Ascending aorta (tissue), 2 donors: ENCODE measurements around the gene ATRNL1. TPM values are rescaled to one million over a fixed set of nuclear protein-coding genes. Genes with fewer than 3 reads are reported as not detected.
"Not testable (repeated sequence)": the region's sequence is repeated elsewhere in the genome, so short reads cannot be mapped to it uniquely, and the experiment has no call there.

Experiments
- DNase-seq, 2 donors: peaks; one replicate each; pipeline ENCODE4 v3.0.0-alpha.2; 2019; ENCODE audit warnings: low spot score in 2 of 2
- H3K27ac ChIP-seq, 2 donors: fragments of 200-600 bp; sonication (generic); one replicate each; pipeline ENCODE4 v1.5.1; 2016 to 2017; ENCODE audit warnings: mild to moderate bottlenecking in 1 of 2
- H3K27me3 ChIP-seq: fragments of 200-600 bp; sonication (generic); one replicate; pipeline ENCODE4 v1.5.1; 2017
- H3K36me3 ChIP-seq, 2 donors: fragments of 200-600 bp; sonication (generic); one replicate each; pipeline ENCODE4 v1.5.1; 2016
- H3K4me1 ChIP-seq, 2 donors: fragments of 200-600 bp; sonication (generic); one replicate each; pipeline ENCODE4 v1.5.1; 2016 to 2017; ENCODE audit warnings: mild to moderate bottlenecking in 1 of 2
- H3K4me3 ChIP-seq, 2 donors: fragments of 200-600 bp; sonication (generic); one replicate each; pipeline ENCODE4 v1.5.1; 2016 to 2017; ENCODE audit warnings: mild to moderate bottlenecking in 1 of 2
- H3K9me3 ChIP-seq, 2 donors: fragments of 200-600 bp; sonication (generic); one replicate each; pipeline ENCODE4 v1.5.1; 2016
- CTCF ChIP-seq, 3 experiments: fragments of 200-600 bp in 2 of 3; fragments of 450-650 bp in 1 of 3; sonication (generic) in 2 of 3; IDR thresholded peaks; one replicate each; pipeline ENCODE4 v1.5.1; 2016 to 2019; ENCODE audit warnings: antibody characterized with exemption in 3 of 3, mild to moderate bottlenecking in 1 of 3, moderate library complexity in 1 of 3
- intact Hi-C: fragments of 100-400 bp; cut with DNase I; formaldehyde crosslinking; loops from one replicate; pipeline ENCODE4 v1.15.1; 2023
- total RNA-seq: library from RNA; depleted of rRNA; stranded (reverse); fragments of >200 nt; gene quantifications from one replicate; pipeline ENCODE4 v1.1.0, GENCODE V29; 2016

ATRNL1 gene
- total RNA-seq, 1 donor from 2014 or later = 15.4 TPM

GRCh38 chr10:115239761-115240160 is 146.6 kb downstream of the ATRNL1 start:
- TF ChIP-seq CTCF (IDR thresholded peaks at IDR 0.05) = no peak
- Histone ChIP-seq H3K36me3 (no peaks in the 10 kb centered on the region), H3K27ac (no peak overlapping the region), H3K4me3 (no peak overlapping the region), H3K27me3 (no peaks in the 10 kb centered on the region), H3K4me1 (no peaks in the 10 kb centered on the region), H3K9me3 (no peaks in the 10 kb centered on the region)
- intact Hi-C loops = no loop called here
- no peak for DNase-seq

GRCh38 chr10:115250784-115251183 is 157.6 kb downstream of the ATRNL1 start:
- H3K36me3 ChIP-seq = no peaks in the 10 kb centered on the region
- no peak overlapping the region for H3K27ac ChIP-seq
- no peaks in the 10 kb centered on the region for H3K4me1 ChIP-seq
- peaks cover 0 to 4% of the 10 kb centered on the region in 2 donors for H3K9me3 ChIP-seq
- DNase-seq = no peak
- H3K27me3 ChIP-seq = no peaks in the 10 kb centered on the region
- TF ChIP-seq CTCF (IDR thresholded peaks at IDR 0.05) = no peak
- H3K4me3 ChIP-seq = no peak overlapping the region
- intact Hi-C loops = no loop called here

GRCh38 chr10:115253765-115254164 is 160.6 kb downstream of the ATRNL1 start:
- H3K27ac ChIP-seq, DNase-seq, H3K36me3 ChIP-seq, H3K27me3 ChIP-seq, intact Hi-C loops, H3K4me3 ChIP-seq, H3K4me1 ChIP-seq: not testable (repeated sequence)
- peaks cover 0 to 13% of the 10 kb centered on the region in 2 donors for H3K9me3 ChIP-seq

- H3K27ac ChIP-seq = no peak overlapping the region
- H3K36me3 ChIP-seq = no peaks in the 10 kb centered on the region
- H3K27me3 ChIP-seq = no peaks in the 10 kb centered on the region
- H3K4me1 ChIP-seq = no peaks in the 10 kb centered on the region
- intact Hi-C loops = no loop called here
- TF ChIP-seq CTCF (IDR thresholded peaks at IDR 0.05) = no peak
- H3K9me3 ChIP-seq = no peaks in the 10 kb centered on the region
- no peak overlapping the region for H3K4me3 ChIP-seq
- no peak for DNase-seq
These were observed 179.3 kb downstream of the ATRNL1 start for GRCh38 chr10:115272482-115272881.

- Histone ChIP-seq H3K27ac (no peak overlapping the region), H3K4me1 (no peaks in the 10 kb centered on the region), H3K9me3 (no peaks in the 10 kb centered on the region), H3K27me3 (no peaks in the 10 kb centered on the region), H3K36me3 (no peaks in the 10 kb centered on the region), H3K4me3 (no peak overlapping the region)
- no peak for DNase-seq
- TF ChIP-seq CTCF (IDR thresholded peaks at IDR 0.05) = no peak
- intact Hi-C loops = no loop called here
These were observed 185.1 kb downstream of the ATRNL1 start for GRCh38 chr10:115278294-115278693.

- Histone ChIP-seq H3K27ac (no peak overlapping the region), H3K9me3 (peaks cover 0 to 23% of the 10 kb centered on the region in 2 donors), H3K36me3 (no peaks in the 10 kb centered on the region), H3K4me1 (no peaks in the 10 kb centered on the region), H3K27me3 (no peaks in the 10 kb centered on the region), H3K4me3 (no peak overlapping the region)
- DNase-seq = no peak
- intact Hi-C loops = no loop called here
- TF ChIP-seq CTCF (IDR thresholded peaks at IDR 0.05) = no peak
These were observed 202.1 kb downstream of the ATRNL1 start for GRCh38 chr10:115295213-115295805.
